ENCODE measurements around the gene MRPL12. TPM values are rescaled to one million over a fixed set of nuclear protein-coding genes. Genes with fewer than 3 reads are reported as not detected.
A peak's percentile ranks its signal among the peaks of the same experiment; 100 is the strongest.

MRPL12 gene
- total RNA-seq, 1 experiment from 2014 or later, result 260 TPM

DNA sequence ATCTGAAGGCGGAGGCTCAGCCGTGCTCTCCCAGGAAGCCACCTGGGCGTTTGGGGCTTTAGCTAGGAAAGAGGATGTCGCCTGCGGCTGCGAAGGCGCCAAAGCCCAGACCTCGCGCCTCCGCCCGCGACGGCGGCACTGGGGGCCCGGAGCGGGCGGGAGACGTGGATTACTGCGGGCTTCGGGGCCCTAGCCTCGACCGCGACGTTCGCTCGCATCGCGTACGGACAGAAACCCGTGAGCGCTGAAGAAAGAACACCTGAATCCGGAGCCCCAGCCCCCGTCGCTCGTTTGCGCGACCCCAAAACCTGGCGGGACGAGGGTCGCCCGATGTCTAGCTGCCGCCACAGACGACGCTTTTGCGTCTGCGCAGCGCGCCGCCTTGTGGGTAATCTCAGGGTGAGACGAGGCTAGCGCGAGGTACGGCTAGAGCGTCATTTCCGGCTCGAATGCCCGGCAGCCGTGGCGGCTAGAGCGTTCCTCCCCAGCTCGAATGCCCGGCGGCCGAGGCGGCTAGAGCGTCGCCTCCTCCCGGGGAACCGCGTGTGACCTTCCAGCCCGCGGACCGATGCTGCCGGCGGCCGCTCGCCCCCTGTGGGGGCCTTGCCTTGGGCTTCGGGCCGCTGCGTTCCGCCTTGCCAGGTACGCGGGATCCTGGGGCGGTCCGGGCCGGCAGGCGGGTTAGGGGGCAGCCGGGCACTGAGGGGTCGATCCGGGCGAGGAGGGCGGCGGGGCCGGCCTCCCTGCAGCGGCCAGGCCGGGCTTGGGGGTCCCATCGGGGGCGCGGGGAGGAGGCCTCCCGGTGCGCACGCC is at the start of gene MRPL12 (continued):
- TF ChIP-seq, protein P1, sequence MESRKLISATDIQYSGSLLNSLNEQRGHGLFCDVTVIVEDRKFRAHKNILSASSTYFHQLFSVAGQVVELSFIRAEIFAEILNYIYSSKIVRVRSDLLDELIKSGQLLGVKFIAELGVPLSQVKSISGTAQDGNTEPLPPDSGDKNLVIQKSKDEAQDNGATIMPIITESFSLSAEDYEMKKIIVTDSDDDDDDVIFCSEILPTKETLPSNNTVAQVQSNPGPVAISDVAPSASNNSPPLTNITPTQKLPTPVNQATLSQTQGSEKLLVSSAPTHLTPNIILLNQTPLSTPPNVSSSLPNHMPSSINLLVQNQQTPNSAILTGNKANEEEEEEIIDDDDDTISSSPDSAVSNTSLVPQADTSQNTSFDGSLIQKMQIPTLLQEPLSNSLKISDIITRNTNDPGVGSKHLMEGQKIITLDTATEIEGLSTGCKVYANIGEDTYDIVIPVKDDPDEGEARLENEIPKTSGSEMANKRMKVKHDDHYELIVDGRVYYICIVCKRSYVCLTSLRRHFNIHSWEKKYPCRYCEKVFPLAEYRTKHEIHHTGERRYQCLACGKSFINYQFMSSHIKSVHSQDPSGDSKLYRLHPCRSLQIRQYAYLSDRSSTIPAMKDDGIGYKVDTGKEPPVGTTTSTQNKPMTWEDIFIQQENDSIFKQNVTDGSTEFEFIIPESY (IDR thresholded peaks at IDR 0.05; ENCODE audit: extremely low read depth, insufficient replicate concordance, low read length), result peak; percentile 96
- TF ChIP-seq FOSL1 (IDR thresholded peaks at IDR 0.05; ENCODE audit: low read depth) (no peak), CBX3 (IDR thresholded peaks at IDR 0.05; ENCODE audit: low read depth) (peak; percentile 84; the same call in 1 of the 2 replicates)
- TF ChIP-seq, protein P2, sequence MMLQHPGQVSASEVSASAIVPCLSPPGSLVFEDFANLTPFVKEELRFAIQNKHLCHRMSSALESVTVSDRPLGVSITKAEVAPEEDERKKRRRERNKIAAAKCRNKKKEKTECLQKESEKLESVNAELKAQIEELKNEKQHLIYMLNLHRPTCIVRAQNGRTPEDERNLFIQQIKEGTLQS (IDR thresholded peaks at IDR 0.05), result no peak

DNA sequence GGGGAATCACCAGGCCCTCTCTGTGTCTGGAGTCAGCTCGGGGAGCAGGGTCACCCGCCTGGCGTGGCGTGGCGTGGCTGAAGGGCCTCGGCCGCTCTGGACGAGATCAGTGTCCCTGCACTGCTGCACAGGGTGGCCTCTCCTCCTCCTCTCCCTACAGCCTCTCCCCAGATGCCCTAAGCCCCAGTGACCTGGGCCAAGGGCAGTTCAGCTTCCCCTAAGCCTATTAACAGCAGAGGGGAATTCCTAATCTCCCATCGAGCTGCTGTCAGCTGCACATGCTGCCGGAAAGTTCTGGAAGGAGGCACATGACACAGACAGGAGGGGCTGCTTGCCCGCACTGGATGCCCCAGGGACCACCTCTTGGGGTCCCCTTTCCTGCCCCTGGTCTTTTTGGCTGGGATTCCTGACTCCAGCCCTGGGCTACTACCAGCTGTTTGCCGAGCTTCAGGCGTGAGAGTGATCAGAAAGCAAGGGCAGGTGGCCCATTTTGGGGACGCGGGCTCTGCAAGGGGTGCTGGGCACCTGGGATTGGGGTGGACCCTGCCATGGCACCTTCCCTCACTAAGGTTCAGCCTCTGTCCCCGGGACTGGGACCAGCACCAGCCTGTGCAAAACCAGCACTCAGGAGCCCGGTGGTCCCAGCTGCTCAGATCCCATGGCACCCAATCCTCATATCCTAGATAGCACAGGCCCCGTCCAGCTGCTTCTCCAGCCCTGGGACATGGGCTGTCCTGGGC is 47.6 kb upstream of the MRPL12 start:
- Histone ChIP-seq H3K27me3 (ENCODE audit: insufficient read depth, low read length) (no peaks in the 10 kb centered on the region), H3K9me2 (ENCODE audit: insufficient read depth) (no peaks in the 10 kb centered on the region), H2AFZ (ENCODE audit: low read depth, low read length, poor library complexity, severe bottlenecking) (no peak overlapping the region), H3K27ac (ENCODE audit: low read depth, low read length) (no peak overlapping the region), H3K4me2 (ENCODE audit: low read length) (no peak overlapping the region), H3K9me3 (ENCODE audit: control insufficient read depth in 1 of 2, insufficient read depth in 1 of 2, low read depth in 1 of 2, low read length in 2 of 2) (no peaks in the 10 kb centered on the region), H3K4me3 (replicated peaks in 1 of 2; ENCODE audit: low read depth in 1 of 2, low read length in 2 of 2) (no peak overlapping the region), H3K4me1 (ENCODE audit: control insufficient read depth in 1 of 2, insufficient read depth in 2 of 2, low read length in 2 of 2) (peaks cover 7 to 19% of the 10 kb centered on the region in 2 experiments; a peak in 3 of 4 replicates), H4K20me1 (ENCODE audit: insufficient read depth) (no peaks in the 10 kb centered on the region), H3K36me3 (ENCODE audit: control insufficient read depth in 1 of 2, insufficient read depth in 2 of 2, low read length in 2 of 2) (no peaks in the 10 kb centered on the region), H3K79me2 (ENCODE audit: insufficient read depth, low read length) (no peaks in the 10 kb centered on the region), H3K9ac (ENCODE audit: low read length) (no peak overlapping the region)
- intact Hi-C loops (cut with micrococcal nuclease), result no loop called here
- ChIA-PET RAD21 (ENCODE audit: low non-redundant PET in 1 of 2, low total read pairs in 2 of 2, uncharacterized antibody in 2 of 2, unreplicated experiment in 2 of 2) (no interaction called here), CTCF (no interaction called here), POLR2A (interaction anchor here (1.2 kb wide), 1 partner anchor 10 kb away, joined by 5 read pairs; no protein-coding TSS in a partner anchor)
- DNase-seq (ENCODE audit: low read depth, low spot score) (no peak), ATAC-seq (no peak)
- TF ChIP-seq CEBPB (IDR thresholded peaks at IDR 0.05; ENCODE audit: low read depth) (no peak), FOSL1 (IDR thresholded peaks at IDR 0.05; ENCODE audit: low read depth) (no peak), POLR2AphosphoS5 (IDR thresholded peaks at IDR 0.05; ENCODE audit: low read depth, low read length) (no peak), ZFX (IDR thresholded peaks at IDR 0.05) (no peak), SRF (IDR thresholded peaks at IDR 0.05; ENCODE audit: low read depth) (no peak), ELF1 (IDR thresholded peaks at IDR 0.05; ENCODE audit: borderline replicate concordance, low read depth) (no peak), TCF7L2 (IDR thresholded peaks at IDR 0.05; ENCODE audit: borderline replicate concordance, extremely low read depth, insufficient read depth, insufficient read length) (no peak), EZH2phosphoT487 (IDR thresholded peaks at IDR 0.05; ENCODE audit: borderline replicate concordance) (no peak)
- TF ChIP-seq, protein P3, sequence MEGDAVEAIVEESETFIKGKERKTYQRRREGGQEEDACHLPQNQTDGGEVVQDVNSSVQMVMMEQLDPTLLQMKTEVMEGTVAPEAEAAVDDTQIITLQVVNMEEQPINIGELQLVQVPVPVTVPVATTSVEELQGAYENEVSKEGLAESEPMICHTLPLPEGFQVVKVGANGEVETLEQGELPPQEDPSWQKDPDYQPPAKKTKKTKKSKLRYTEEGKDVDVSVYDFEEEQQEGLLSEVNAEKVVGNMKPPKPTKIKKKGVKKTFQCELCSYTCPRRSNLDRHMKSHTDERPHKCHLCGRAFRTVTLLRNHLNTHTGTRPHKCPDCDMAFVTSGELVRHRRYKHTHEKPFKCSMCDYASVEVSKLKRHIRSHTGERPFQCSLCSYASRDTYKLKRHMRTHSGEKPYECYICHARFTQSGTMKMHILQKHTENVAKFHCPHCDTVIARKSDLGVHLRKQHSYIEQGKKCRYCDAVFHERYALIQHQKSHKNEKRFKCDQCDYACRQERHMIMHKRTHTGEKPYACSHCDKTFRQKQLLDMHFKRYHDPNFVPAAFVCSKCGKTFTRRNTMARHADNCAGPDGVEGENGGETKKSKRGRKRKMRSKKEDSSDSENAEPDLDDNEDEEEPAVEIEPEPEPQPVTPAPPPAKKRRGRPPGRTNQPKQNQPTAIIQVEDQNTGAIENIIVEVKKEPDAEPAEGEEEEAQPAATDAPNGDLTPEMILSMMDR (IDR thresholded peaks at IDR 0.05 in 2 of 3, conservative IDR thresholded peaks at IDR 0.05 in 1 of 3; ENCODE audit: borderline replicate concordance in 1 of 3, insufficient read depth in 1 of 3, low read depth in 2 of 3, low read length in 2 of 3), result no peak
- TF ChIP-seq, protein P4, sequence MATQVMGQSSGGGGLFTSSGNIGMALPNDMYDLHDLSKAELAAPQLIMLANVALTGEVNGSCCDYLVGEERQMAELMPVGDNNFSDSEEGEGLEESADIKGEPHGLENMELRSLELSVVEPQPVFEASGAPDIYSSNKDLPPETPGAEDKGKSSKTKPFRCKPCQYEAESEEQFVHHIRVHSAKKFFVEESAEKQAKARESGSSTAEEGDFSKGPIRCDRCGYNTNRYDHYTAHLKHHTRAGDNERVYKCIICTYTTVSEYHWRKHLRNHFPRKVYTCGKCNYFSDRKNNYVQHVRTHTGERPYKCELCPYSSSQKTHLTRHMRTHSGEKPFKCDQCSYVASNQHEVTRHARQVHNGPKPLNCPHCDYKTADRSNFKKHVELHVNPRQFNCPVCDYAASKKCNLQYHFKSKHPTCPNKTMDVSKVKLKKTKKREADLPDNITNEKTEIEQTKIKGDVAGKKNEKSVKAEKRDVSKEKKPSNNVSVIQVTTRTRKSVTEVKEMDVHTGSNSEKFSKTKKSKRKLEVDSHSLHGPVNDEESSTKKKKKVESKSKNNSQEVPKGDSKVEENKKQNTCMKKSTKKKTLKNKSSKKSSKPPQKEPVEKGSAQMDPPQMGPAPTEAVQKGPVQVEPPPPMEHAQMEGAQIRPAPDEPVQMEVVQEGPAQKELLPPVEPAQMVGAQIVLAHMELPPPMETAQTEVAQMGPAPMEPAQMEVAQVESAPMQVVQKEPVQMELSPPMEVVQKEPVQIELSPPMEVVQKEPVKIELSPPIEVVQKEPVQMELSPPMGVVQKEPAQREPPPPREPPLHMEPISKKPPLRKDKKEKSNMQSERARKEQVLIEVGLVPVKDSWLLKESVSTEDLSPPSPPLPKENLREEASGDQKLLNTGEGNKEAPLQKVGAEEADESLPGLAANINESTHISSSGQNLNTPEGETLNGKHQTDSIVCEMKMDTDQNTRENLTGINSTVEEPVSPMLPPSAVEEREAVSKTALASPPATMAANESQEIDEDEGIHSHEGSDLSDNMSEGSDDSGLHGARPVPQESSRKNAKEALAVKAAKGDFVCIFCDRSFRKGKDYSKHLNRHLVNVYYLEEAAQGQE (IDR thresholded peaks at IDR 0.05; ENCODE audit: low read depth), result no peak
- no TSS peak for BruUV-seq (replicated peaks)

All from HCT116 (cell line).